HG02759 (cell line): ENCODE data around the gene LILRA5.
"Not testable (repeated sequence)": the region's sequence is repeated elsewhere in the genome, so short reads cannot be mapped to it uniquely, and the experiment has no call there.

ENCODE experiments used
- ATAC-seq: cut with Tn5 transposase; IDR thresholded peaks from one replicate; pipeline ENCODE4 v1.9.1; 2021; ENCODE audit warnings: mild to moderate bottlenecking, moderate library complexity; ENCODE audit not compliant: unreplicated experiment

Gene LILRA5

DNA sequence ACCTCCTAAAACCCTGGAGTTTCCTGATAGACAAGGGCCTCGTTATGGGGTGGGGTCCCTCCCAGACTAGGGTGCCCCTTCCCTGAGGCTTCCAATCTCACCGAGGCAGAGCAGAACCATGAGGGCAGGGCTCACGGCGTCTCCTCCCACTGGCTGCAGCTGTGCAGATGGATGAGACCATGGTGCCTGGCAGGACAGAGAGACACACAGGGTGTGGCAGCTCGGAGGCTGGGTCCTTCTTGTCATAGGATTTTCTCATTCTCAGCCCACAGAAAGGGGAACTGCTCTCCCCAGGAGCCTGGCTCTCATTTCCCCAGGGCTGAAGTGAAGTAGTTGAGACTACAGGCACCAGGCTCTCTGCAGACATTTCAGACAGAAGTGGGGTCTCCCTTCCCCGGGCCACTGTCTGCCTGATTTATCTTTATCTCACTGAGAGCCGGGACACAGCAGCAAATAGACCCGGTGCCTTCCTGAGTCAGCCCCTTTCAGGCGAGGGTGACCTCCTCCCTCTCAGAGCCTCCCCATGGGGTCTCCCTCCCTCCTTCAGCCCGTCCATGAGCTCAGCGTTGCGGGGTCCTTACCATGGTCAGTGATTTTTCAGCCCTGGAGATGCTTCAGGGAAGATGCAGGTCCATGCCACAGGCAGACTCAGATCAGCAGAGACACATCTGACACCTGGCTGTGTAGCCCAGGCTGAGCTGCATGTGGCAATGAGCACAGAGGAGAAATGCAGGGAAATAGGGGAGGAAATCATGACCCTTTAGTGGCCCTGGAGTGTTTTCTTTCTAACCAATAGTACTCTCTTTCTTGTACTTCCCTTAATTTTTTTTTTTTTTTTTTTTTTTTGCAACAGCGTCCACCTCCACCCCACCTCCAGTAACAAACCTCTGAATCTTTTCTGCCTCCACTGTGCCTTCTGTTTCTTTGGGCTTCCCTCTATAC is at the start of gene LILRA5:
LILRA5 (minus strand) TSS at position 731 of the 942 bp plus-strand sequence; CDS start at position 584, 147 bp downstream.
- ATAC-seq, result no peak

DNA sequence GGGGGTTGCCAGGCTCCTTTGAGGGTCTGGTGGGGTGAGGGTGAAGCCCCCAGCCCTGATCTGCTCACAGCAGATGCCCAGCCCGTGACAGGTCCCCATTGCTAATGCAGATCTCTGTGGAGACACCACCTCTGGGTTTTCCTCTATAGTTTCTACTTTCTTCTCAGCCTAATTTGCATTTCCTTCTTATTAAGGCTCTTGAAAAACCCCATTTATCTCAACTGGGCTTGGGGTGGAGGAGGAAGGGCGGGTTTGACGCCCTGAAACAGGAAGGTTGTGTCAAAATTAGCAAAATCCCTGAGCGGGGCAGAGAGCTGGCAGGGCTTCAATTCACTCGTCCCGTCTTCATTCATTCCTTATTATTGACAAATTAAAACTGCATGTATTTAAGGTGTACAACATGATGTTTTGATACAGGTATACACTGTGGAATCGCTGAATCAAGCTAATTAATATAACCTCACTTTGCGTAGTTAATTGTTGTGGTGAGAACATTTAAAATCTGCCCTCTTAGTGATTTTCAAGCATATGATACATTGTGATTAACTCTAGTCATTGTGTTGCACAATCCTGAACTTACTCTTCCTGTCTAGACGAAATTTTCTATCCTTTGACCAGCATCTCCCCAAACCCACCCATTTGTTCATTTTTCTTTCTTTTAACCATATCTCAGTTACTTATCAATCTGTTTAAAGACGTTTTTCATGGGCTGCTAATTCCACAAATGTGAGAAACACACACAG is 48.9 kb upstream of the LILRA5 start:
- not testable (repeated sequence) for ATAC-seq

DNA sequence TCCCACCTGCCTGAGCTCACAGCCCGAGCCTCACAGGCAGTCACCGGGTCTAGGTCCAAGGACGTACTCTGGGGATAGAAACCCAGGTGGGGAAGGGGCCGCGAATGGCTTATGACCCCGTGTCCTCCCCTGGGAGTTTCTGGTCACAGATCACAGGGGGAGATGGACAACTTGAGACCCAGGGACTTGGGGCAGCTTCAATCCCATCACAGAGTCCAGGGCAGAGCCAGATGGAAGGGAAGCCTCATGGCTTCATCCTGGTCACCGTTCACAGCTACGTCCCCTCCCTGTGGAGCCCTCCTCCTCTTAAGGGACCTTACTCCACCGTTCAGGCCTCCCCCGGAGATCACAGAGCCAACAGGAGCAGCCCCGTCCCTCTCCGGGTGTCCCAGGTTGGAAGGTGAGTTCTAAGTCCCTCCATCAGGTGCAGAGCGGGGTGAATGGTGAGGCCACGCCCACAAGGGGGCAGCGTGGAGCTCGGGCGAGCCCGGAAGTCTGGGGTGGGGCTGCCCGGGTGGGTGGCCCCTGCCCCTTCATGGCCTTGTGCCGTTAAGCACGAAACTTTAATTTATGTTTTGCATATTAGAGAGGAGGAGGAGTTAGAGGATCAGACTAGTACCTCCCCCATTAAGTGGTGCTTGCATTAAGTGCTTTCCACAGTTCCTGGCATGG is 46.3 kb upstream of the LILRA5 start:
- not testable (repeated sequence) for ATAC-seq

DNA sequence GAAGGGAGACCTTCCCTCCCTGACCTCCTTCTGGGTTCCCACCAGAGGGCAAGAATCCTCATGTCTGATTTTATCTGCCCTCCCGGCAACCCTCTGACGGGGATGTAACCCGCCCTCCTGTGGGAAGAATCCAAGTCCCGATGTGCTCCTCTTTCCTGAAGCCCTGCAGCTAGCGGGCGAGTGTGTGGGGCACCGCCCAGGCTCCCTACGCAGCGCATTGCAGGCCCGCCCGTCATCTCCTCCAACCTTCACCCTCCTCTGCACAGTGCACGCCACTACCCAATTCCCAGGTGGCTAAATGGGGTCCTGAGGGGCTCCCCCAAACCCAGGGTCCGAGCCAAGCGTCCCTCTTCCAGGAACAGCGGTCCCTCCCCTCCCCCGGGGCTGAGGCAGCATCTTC is 44.4 kb upstream of the LILRA5 start:
- ATAC-seq, result no peak

DNA sequence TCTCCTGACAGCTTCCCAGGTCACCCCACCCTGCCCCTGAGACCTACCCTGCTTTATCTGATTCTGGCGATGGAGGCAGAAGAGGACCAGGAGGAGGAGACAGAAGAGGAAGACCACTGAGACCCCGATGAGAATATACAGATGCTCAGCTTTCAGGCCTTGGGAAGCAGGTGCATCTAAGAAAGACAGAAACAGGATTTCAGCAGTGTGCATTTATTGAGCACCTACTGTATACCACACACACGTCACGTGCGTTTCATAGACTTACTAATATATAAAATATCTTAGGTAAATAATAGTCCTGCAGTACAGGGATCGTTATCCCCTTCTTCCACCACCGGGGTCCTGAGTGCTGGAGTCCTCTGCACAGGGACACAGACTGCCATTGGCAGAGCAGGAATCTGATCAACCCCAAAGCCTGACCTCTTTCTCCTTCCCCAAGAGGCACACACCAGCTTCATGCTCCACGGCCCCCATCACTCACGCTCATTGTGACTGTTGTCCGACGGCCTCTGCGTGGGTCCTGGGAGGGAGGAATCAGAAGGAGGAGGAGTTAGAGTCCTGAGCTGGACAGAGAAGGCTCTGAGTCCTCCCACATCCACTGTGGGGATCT is 43.6 kb upstream of the LILRA5 start:
- ATAC-seq, result no peak

DNA sequence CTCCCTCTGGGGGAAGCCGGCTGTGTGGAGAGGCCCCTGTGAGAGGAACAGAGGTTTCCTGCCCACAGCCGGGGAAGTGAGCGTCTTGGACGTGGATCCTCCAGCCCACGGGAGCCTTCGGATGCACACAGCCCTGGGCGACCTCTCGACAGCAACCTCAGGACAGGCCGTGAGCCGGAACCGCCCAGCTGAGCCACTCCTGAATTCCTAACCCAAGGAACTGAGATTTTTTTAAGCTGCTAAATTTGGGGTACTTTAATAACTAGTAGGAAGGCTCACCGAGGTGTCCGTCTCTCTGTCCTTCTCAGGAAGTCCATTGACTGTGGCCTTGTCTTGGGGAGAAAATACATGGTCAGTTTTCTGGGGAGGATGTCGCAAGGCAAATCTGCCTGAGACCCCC is 42.7 kb upstream of the LILRA5 start:
- ATAC-seq, result no peak

DNA sequence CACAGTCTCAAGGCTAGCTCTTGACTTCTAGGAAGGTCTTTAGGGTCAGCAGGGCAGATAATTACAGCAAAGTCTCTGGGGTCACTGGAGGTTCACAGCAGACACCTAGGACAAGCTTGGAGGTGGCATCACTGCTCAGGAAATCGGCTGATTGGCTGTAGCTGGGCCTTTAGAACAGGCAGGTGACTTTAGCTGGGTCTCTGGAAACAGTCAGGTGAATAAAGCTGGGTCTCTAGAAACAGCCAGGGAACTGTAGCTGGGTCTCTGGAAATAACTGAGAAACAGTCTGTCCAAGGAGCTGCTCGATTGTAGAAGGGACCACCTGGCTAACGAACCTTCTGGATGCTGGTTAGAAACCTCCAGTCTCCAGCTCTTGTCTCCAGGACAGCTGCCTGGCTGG is 41.8 kb upstream of the LILRA5 start:
- no peak for ATAC-seq

DNA sequence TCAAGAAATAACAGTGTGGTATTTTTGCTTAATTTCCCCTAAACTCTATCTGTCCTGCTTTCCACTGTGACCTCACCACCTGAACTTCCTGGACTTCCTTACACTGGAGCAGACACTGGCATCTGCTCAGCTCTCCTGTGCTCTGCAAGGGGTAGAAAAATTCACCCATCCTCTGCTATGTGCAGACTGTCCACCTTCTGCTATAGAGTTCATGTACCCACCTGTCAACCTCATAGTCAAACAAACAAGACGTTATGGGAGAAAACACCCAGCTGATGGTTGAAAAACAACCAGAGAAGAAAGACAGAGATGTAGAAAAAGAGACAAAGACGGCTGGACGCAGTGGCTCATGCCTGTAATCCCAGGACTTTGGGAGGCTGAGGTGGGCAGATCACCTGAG is 39.6 kb upstream of the LILRA5 start:
- ATAC-seq, result no peak

DNA sequence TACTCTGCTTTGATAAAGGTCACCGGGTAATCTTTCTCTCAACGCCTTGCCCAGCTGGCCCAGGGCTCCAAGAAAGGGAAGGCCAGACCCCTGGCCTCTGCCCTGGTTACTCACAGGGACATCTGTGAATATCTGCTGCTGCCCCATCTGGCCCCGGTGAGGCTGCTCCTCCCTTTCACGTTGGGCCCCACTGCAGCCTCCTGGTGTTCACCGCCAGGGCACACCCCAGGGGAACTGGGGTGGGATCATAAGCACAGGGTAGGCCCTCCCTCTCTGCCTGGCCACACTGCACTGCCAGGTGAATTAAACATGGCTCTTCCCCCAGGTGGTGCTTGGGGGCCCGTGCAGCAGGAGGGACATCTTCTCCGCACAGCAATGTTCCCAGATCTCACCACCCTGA is 39.1 kb upstream of the LILRA5 start:
- ATAC-seq, result no peak

DNA sequence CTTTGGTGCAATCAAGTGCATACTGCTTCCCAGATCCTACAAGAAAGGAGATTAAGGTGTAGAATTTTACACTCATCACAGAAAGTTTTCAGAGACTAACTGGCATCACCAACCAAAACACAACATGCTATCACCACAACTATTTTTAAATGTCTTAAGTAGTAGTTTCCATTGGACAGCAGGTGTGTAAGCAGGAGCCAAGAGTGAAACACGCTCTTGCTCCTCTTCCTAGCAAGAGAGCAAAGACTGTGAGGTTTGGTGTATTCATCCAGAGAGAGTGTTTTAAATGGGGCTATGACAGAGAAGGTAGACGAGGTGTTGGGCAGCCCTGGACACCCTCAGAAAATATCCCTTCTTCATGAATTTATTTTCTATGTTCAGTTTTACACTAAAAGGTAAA is 38.5 kb upstream of the LILRA5 start:
- ATAC-seq, result no peak

DNA sequence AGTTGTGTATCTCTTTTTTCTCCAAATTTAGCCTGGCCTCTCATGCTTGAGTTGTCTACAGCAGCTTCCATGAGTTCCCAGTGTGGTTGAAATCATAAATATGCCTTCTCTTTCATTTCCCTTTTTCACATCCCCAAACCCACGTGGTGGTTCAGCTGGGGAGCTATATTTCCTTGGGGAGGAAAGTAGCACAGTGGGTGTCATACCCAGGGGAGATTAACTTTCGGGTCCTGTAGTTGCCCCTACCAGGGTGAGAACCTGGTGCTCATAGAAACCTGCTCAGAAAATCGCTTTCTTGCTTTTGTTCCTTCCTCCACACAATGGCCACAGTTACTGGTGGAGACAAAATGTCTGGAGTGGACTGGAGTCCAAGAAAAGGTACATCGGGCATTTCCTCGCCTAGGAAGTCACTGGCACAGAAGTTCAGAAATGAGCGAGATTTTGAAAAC is 33.0 kb upstream of the LILRA5 start:
- no peak for ATAC-seq

DNA sequence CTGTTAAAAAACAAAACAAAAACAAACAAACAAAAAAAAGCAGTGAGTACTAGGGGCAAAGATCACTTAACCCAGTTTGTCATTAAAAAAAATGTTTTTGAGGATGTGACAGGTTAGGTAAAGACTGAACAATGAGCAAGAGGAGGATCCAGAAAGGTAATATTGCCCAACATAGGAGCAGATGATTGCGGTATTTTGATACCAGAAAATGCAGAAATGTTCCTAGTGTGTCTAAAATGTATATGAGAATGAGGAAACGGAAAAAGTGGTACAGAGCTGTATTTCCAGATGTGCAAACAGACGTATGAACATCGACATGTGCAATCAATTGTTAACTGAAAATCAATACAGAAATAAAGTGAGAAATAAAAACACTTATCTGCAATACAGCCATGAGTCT is 30.9 kb upstream of the LILRA5 start:
- ATAC-seq, result no peak

DNA sequence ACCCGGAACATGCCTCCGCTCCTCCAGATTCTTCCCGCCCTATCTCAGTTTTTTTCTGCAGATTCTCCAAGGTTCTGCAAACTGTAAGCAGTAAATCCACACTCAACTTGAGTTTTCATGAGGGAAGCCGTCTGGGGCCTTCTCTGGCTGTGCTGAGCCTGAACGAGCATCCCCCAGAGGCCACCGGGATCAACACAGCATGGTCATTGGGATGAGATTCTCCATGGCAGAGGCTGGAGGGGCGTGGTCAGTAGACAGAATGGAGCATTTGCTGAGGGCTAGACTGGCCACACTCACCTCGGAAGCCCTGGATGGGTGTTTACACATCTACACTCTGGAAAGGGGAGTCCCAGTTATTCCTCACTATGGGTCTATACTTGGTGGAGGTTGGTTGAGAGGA is 28.3 kb upstream of the LILRA5 start:
- ATAC-seq, result no peak

DNA sequence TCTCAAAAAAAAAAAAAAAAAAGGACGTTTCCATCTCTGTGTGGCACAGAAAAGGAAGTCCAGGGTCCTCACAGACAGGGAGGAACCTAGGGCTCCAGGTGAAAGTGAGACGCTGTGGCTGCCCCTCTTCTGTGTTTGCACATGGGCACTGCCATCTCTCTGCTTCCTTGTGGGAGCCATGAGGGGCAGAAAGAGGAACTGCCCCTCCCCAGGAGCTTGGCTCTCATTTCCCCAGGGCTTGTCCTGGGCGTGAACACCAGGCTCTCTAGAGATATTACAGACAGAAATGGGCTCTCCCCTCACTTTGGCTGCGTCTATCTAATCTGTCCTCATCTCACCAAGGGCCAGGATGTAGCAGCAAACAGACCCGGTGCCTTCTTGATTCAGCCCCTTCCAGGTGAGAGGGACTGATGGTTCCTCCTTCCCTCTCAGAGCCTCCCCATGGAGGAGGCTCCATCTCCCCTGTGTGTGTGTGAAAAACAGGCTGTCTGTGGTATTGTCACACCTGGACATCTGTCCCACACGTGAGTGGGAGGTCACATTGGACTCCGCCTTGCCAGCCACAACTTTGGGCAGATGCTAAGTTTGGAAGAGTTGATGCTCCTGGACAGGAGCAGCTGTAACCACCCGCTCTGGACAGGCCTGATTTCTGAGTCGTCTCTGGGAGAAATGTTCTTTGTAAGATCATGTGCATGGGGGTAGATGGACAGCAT is 26.8 kb upstream of the LILRA5 start:
- ATAC-seq, result no peak

DNA sequence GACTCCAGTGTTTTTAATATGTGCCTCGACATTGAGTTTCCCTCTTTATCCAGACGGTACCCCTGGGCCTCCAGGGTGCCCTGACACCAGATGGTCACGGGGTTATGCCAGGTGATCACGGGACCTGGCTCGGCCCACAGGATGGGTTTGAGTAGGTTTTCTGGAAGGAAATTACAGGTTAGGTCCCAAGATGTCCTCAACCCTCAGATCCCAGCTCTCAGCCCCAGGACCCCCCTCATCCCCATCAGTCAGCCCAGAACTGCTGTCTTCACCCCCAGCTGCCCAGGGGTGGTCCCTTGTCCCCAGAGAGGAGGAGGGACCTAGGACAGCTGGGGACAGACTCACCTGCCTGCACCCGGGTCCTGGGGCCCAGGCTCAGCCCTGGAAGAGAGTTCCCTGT is 25.6 kb upstream of the LILRA5 start:
- no peak for ATAC-seq

DNA sequence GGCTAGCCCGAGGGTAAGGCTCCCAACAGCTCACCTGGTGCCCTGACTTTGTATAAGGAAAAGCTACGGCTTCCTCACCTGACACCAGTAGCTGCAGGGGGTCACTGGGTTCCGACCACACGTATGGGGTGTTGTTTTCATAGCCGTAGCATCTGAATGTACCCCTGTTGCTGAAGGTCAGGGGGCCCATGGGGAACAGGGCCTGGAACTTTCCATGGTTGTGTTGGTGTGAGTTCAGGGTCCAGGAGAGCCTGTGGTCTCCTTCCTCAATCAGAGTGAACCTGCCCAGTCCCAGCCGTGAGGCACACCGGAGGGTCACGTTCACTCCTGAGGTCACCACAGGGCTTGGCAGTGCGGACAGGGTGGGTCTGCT is 24.9 kb upstream of the LILRA5 start:
- ATAC-seq, result no peak

DNA sequence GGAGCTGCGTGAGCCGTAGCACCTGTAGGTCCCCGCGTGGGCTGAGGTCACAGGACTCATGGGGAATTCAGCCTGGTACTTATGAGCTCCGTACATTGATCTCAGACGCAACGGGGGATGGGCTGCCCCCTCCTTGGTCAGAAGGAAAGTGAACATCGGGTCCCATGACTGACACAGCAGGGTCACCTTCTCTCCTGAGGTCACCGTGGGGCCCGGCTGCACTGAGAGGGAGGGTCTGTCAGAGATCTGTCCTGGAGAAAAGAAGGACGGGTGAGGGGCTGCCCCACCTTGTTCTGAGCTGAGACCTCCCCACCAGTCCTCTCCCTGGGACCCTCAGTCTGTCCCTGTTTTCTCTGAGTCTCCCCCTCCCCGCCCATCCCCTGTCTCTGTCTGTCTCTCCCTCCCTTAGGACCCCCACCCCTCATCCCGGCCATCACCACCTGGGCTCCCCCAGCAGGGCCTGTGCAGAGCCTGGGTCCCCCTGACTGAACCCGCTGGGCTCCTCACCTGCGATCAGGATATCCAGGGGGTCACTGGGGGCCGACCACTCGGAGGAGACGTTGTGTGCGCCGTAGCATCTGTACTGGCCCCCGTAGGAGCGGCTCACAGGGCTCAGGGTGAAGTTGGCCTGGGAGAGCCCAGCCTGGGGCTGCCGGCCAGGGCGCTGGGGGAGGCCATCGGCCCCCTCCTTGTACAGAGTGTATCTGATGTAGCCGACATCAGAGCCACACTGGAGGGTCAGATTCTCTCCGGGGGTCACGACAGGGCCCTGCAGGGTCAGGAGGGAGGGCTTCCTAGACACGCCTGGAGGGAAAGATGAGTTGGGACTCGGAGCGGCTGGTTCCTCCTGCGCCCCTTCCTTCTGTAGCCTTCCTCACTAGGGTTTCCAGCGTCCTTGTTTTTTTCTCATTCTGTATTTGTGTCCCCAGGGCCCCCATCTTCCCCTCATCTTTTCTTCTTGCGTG is 24.2 kb upstream of the LILRA5 start:
- ATAC-seq, result no peak

DNA sequence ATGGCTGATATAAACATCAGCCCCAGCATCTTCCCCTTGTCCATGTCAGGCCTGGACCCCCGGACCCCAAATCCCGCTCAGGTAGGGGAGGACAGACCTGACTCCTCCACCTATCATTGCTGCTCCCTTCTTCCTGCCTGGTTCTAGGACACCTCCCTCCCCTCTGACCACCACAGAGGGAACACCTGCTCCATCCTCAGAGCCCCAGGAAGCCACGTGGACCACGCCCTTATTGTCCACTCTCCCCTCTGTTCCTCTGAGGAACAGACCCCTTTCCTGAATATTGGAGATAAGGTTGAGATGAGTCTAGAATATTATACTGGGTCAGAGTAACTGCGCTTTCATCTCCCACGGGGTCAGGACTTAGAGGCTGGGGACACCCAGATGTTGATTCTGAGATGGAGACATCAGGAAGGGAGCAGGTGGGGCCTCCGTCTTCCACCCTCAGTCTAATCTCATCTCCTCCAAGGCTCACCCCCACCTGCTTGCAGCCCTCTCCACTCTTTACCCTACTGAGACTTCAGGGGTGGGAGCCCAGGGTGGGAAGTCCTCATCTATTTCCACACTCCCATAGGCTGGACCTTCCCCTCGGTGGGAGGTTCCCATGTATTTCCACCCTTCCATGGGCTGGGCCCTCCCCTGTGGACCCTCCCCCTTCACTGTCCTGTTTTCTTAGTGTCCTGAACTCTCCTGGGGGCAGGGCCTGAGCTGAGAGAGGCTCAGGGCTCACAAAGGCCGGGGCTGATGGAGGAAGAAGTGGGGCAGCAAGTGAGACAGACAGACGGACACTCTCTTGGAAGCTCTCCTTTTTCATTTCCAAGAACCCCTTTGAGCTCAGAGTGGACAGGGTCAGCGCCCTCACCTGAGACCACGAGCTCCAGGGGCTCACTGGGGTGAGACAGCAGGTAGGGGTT is 23.3 kb upstream of the LILRA5 start:
- ATAC-seq, result no peak
